MM.1S (cell line): ENCODE measurements around the gene ERC2.

ENCODE experiments used
- DNase-seq: peaks from one replicate; pipeline ENCODE4 v3.0.0-alpha.2; 2015
- H2AFZ ChIP-seq: fragments of 300-600 bp; sonication (generic); 2 replicates; pipeline ENCODE4 v1.6.0; 2016; ENCODE audit warnings: antibody characterized with exemption, low read length
- H3F3A ChIP-seq: fragments of 300-600 bp; sonication (generic); 2 replicates; pipeline ENCODE4 v1.6.1; 2016; ENCODE audit warnings: mild to moderate bottlenecking, antibody characterized with exemption, low read length, moderate library complexity, mixed read lengths; ENCODE audit not compliant: insufficient read depth
- H3K27ac ChIP-seq: fragments of 300-600 bp; sonication (generic); 2 replicates; pipeline ENCODE4 v1.5.1; 2016; ENCODE audit warnings: mild to moderate bottlenecking, low read length
- H3K27me3 ChIP-seq: fragments of 300-600 bp; sonication (generic); replicated peaks from 2 replicates; pipeline ENCODE4 v1.6.0; 2016; ENCODE audit warnings: low read length; ENCODE audit not compliant: insufficient read depth
- H3K36me3 ChIP-seq: fragments of 300-600 bp; sonication (generic); replicated peaks from 2 replicates; pipeline ENCODE4 v1.6.1; 2016; ENCODE audit warnings: mild to moderate bottlenecking, low read length, mixed read lengths; ENCODE audit not compliant: insufficient read depth
- H3K4me1 ChIP-seq: fragments of 300-600 bp; sonication (generic); 2 replicates; pipeline ENCODE4 v1.6.1; 2016; ENCODE audit warnings: low read length, mixed read lengths
- H3K4me2 ChIP-seq: fragments of 300-600 bp; sonication (generic); 2 replicates; pipeline ENCODE4 v1.6.0; 2016; ENCODE audit warnings: low read depth, low read length
- H3K4me3 ChIP-seq: fragments of 300-600 bp; sonication (generic); 2 replicates; pipeline ENCODE4 v1.5.1; 2016; ENCODE audit warnings: low read length, mixed read lengths
- H3K79me2 ChIP-seq: fragments of 300-600 bp; sonication (generic); 2 replicates; pipeline ENCODE4 v1.6.1; 2016; ENCODE audit warnings: mixed run types, low read length, mixed read lengths
- H3K9ac ChIP-seq: fragments of 300-600 bp; sonication (generic); 2 replicates; pipeline ENCODE4 v1.6.1; 2016; ENCODE audit warnings: low read length, mixed read lengths
- H3K9me2 ChIP-seq: fragments of 300-600 bp; sonication (generic); replicated peaks from 2 replicates; pipeline ENCODE4 v1.6.1; 2016; ENCODE audit warnings: mild to moderate bottlenecking, low read length, mixed read lengths; ENCODE audit not compliant: insufficient read depth
- H3K9me3 ChIP-seq: fragments of 300-600 bp; sonication (generic); replicated peaks from 2 replicates; pipeline ENCODE4 v1.6.1; 2016; ENCODE audit warnings: mild to moderate bottlenecking, low read length, mixed read lengths; ENCODE audit not compliant: insufficient read depth
- H4K20me1 ChIP-seq: fragments of 300-600 bp; sonication (generic); 2 replicates; pipeline ENCODE4 v1.6.1; 2016; ENCODE audit warnings: mild to moderate bottlenecking, low read length, moderate library complexity, mixed read lengths; ENCODE audit not compliant: insufficient read depth
- CTCF ChIP-seq: fragments of 300-600 bp; sonication (generic); IDR thresholded peaks from 2 replicates; pipeline ENCODE4 v1.5.1; 2016; ENCODE audit warnings: antibody characterized with exemption, low read length, mixed read lengths
- EZH2 ChIP-seq: fragments of 300-600 bp; sonication (generic); optimal IDR thresholded peaks from 2 replicates; pipeline ENCODE3; 2017; ENCODE audit warnings: low read depth, mild to moderate bottlenecking, antibody characterized with exemption, low read length, mixed read lengths
- EZH2phosphoT487 ChIP-seq: fragments of 300-600 bp; sonication (generic); IDR thresholded peaks from 2 replicates; pipeline ENCODE4 v1.6.1; 2018; ENCODE audit warnings: antibody characterized with exemption, low read length

ERC2 gene

DNA sequence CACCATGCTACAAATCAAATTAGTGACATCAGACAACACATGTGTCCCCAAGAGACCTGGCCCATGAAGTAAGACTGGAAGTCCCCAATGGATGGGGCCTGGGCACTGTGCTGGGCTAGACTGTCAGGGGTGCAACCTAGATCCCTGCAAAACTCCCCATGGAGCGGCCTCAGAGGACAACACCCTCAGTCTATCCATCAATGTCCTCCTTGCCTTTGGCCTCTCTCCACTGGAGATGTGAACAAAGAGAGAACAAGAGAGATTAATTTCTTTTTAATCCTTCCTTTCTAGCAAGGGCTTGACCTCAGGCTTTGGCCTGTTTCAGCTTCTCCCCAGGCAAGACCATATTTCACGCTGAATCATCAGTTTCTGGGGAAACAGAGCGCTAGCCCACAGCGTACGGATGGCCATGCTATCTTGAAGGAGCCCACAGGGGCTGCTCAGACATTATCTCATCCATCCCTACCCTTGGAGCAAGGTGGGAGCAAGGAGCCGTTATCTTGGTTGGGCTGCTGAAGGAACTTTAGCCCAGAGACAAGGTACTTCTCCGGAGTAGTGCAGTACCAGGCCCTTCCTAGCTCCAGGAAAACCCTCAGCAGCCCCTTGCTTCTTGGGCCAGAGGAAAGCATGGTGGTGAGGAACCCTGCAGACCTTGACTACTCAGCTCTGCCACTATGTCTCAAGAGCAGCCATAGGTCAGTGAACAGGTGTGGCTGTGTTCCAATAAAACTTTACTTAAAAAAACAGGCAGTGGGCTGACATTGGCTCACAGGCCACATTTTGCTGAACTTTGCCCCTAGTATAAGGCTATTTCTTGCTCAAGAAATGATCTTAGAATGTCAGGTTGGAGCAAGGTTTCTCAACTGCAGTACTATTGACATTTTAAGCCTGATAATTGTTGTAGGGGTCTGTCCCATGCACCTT lies 908.5 kb downstream of the ERC2 start:
- no peak overlapping the region for H3K4me2 ChIP-seq
- H3K4me1 ChIP-seq: no peaks in the 10 kb centered on the region
- H4K20me1 ChIP-seq: no peaks in the 10 kb centered on the region
- H3K79me2 ChIP-seq: no peaks in the 10 kb centered on the region
- H3K27ac ChIP-seq: no peak overlapping the region
- no peaks in the 10 kb centered on the region for H3K9me3 ChIP-seq
- no peak overlapping the region for H3K9ac ChIP-seq
- no peaks in the 10 kb centered on the region for H3K9me2 ChIP-seq
- DNase-seq: no peak
- no peaks in the 10 kb centered on the region for H3K27me3 ChIP-seq
- no peak overlapping the region for H2AFZ ChIP-seq
- TF ChIP-seq CTCF (no peak), EZH2phosphoT487 (no peak), EZH2 (no peak)
- no peak overlapping the region for H3K4me3 ChIP-seq
- no peaks in the 10 kb centered on the region for H3F3A ChIP-seq
- no peaks in the 10 kb centered on the region for H3K36me3 ChIP-seq

DNA sequence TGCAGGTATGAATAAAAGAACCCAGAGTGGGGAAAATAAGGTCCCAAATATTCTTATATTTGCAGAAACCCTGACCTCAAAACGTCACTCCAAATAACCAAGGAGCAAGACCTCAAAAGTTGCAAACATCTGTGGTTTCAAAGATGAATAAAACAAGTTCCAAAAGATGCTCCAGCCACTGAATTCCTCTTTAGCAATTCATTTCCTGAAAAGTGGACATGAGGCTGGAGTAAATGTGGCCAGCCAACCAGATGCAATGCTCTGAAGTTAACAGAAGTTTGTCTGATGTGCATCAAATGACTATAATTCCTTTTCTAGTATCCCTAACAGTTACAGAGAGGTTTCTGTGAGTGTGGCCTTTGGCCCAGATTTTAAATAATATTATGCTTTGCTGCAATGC lies 910.0 kb downstream of the ERC2 start:
- Histone ChIP-seq H3K27ac (no peak overlapping the region), H3K27me3 (no peaks in the 10 kb centered on the region), H3K9me2 (no peaks in the 10 kb centered on the region), H4K20me1 (no peaks in the 10 kb centered on the region), H3F3A (no peaks in the 10 kb centered on the region), H3K79me2 (no peaks in the 10 kb centered on the region), H3K4me3 (no peak overlapping the region), H3K9me3 (no peaks in the 10 kb centered on the region), H3K4me2 (no peak overlapping the region), H3K4me1 (no peaks in the 10 kb centered on the region), H3K36me3 (no peaks in the 10 kb centered on the region), H2AFZ (no peak overlapping the region), H3K9ac (no peak overlapping the region)
- TF ChIP-seq EZH2phosphoT487 (no peak), EZH2 (no peak)
- no peak for DNase-seq

- Histone ChIP-seq H3K4me1 (no peaks in the 10 kb centered on the region), H4K20me1 (no peaks in the 10 kb centered on the region), H3F3A (no peaks in the 10 kb centered on the region), H2AFZ (no peak overlapping the region), H3K9ac (no peak overlapping the region), H3K4me2 (no peak overlapping the region), H3K79me2 (no peaks in the 10 kb centered on the region), H3K9me2 (no peaks in the 10 kb centered on the region), H3K9me3 (no peaks in the 10 kb centered on the region), H3K27me3 (no peaks in the 10 kb centered on the region), H3K27ac (no peak overlapping the region), H3K4me3 (no peak overlapping the region), H3K36me3 (no peaks in the 10 kb centered on the region)
- TF ChIP-seq EZH2phosphoT487 (no peak), EZH2 (no peak), CTCF (no peak)
- DNase-seq: no peak
Measured at GRCh38 chr3:55557549-55557948, 910.7 kb downstream of the ERC2 start.
